K562 (cell line): ENCODE results near the gene TMEM217. TPM values are rescaled to one million over a fixed set of nuclear protein-coding genes. Genes with fewer than 3 reads are reported as not detected.
A peak's percentile ranks its signal among the peaks of the same experiment; 100 is the strongest.

Experiments
- E2F3 ChIP-seq: fragments of 250-450 bp; sonication (Bioruptor Pico); IDR thresholded peaks from 2 replicates; pipeline ENCODE4 v1.4.0; 2020; ENCODE audit warnings: mild to moderate bottlenecking
- HDAC6 ChIP-seq: IDR thresholded peaks from 2 replicates; pipeline ENCODE4 v1.6.1; 2012; ENCODE audit warnings: low read depth, mild to moderate bottlenecking, control low read depth, inconsistent platforms, low read length, moderate library complexity
- MGA ChIP-seq: fragments of 450-650 bp; IDR thresholded peaks from 2 replicates; pipeline ENCODE4 v1.6.1; 2016; ENCODE audit warnings: mild to moderate bottlenecking, moderate library complexity
- ZNF224 ChIP-seq: sonication (generic); formaldehyde crosslinking; IDR thresholded peaks from 2 replicates; pipeline ENCODE4 v1.8.0; 2022; ENCODE audit warnings: mild to moderate bottlenecking, missing genetic modification reagents
- ZNF274 ChIP-seq: IDR thresholded peaks from 2 replicates; pipeline ENCODE4 v1.6.1; 2011; ENCODE audit warnings: low read depth, mild to moderate bottlenecking, low read length, moderate library complexity, borderline replicate concordance
- ZNF445 ChIP-seq: fragments of 250-450 bp; sonication (Bioruptor Pico); IDR thresholded peaks from 2 replicates; pipeline ENCODE4 v1.4.0; 2020; ENCODE audit warnings: low read depth, mild to moderate bottlenecking, moderate library complexity
- polyA plus RNA-seq, 8 experiments: library from polyadenylated mRNA; depleted of rRNA in 4 of 8; stranded (reverse) in 5 of 8; unstranded in 3 of 8; fragments of >200 nt; fragmentation: Nextera tagmentation in 2 of 8; fragmentation: Illumina TruSeq in 1 of 8; extraction: Ambion mirVana in 2 of 8; extraction: Trizol in 1 of 8; gene quantifications; 2 replicates each; pipeline versions ENCODE4 v1.2.1 to v1.2.3, GENCODE V29; 2011 to 2014; ENCODE audit warnings: inconsistent platforms in 1 of 8, missing spikeins in 1 of 8
- total RNA-seq, 7 experiments: library from RNA; depleted of rRNA in 6 of 7; stranded (reverse); fragments of >200 nt in 6 of 7; fragmentation: Illumina TruSeq in 2 of 7; extraction: Trizol in 2 of 7; gene quantifications; 2 replicates each; pipeline versions ENCODE4 v1.2.1 to v1.2.3, GENCODE V29; 2011 to 2021; ENCODE audit warnings: low replicate concordance in 1 of 7
- TF ChIP-seq, protein P1 (sequence below): sonication (generic); formaldehyde crosslinking; IDR thresholded peaks from 2 replicates; pipeline ENCODE4 v1.8.1; 2023; ENCODE audit warnings: mild to moderate bottlenecking, missing genetic modification reagents

TMEM217 gene
- total and polyA plus RNA-seq, 9 of the 15 experiments (the other 6 are each of a cell fraction or from before 2014, with no cell fraction given), result 1.3 to 8.0 (median 1.9) TPM

GRCh38 chr6:37256692-37257319, 1.1 kb downstream of the TMEM217 start (continued):
- TF ChIP-seq MGA (peak; percentile 24), ZNF274 (no peak), ZNF445 (CRISPR knock-in tag) (no peak), E2F3 (CRISPR knock-in tag) (no peak), HDAC6 (no peak), ZNF224 (CRISPR knock-in tag) (no peak)
- TF ChIP-seq, protein P1, sequence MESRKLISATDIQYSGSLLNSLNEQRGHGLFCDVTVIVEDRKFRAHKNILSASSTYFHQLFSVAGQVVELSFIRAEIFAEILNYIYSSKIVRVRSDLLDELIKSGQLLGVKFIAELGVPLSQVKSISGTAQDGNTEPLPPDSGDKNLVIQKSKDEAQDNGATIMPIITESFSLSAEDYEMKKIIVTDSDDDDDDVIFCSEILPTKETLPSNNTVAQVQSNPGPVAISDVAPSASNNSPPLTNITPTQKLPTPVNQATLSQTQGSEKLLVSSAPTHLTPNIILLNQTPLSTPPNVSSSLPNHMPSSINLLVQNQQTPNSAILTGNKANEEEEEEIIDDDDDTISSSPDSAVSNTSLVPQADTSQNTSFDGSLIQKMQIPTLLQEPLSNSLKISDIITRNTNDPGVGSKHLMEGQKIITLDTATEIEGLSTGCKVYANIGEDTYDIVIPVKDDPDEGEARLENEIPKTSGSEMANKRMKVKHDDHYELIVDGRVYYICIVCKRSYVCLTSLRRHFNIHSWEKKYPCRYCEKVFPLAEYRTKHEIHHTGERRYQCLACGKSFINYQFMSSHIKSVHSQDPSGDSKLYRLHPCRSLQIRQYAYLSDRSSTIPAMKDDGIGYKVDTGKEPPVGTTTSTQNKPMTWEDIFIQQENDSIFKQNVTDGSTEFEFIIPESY (CRISPR knock-in tag), result no peak; the same call in 1 of the 2 replicates
